Measurements from ENCODE around the gene PTAFR.

GRCh38 chr1:28195780-28196179, 19.3 kb upstream of the PTAFR start:
- TF ChIP-seq ZNF532 (CRISPR knock-in tag; IDR thresholded peaks at IDR 0.05; ENCODE audit: borderline replicate concordance) (no peak), NFE2L1 (CRISPR knock-in tag; IDR thresholded peaks at IDR 0.05) (no peak), FOXP4 (CRISPR knock-in tag; IDR thresholded peaks at IDR 0.05) (no peak), ZNF416 (CRISPR knock-in tag; IDR thresholded peaks at IDR 0.05) (no peak), ATF2 (CRISPR knock-in tag; IDR thresholded peaks at IDR 0.05; ENCODE audit: borderline replicate concordance, low read depth) (no peak), AFF4 (CRISPR knock-in tag; IDR thresholded peaks at IDR 0.05; ENCODE audit: borderline replicate concordance) (no peak), ARID4B (CRISPR knock-in tag; IDR thresholded peaks at IDR 0.05; ENCODE audit: borderline replicate concordance) (no peak), CTCF (IDR thresholded peaks at IDR 0.05) (no peak), ATF3 (CRISPR knock-in tag; conservative IDR thresholded peaks at IDR 0.05) (no peak)

All from WTC11 (cell line).